HG03066 (cell line): ENCODE results near the gene ACTG2.
"Not testable (repeated sequence)": the region's sequence is repeated elsewhere in the genome, so short reads cannot be mapped to it uniquely, and the experiment has no call there.

Experiments used
- ATAC-seq: cut with Tn5 transposase; IDR thresholded peaks from one replicate; pipeline ENCODE4 v1.9.1; 2021; ENCODE audit warnings: low read depth; ENCODE audit not compliant: unreplicated experiment

Gene ACTG2

DNA sequence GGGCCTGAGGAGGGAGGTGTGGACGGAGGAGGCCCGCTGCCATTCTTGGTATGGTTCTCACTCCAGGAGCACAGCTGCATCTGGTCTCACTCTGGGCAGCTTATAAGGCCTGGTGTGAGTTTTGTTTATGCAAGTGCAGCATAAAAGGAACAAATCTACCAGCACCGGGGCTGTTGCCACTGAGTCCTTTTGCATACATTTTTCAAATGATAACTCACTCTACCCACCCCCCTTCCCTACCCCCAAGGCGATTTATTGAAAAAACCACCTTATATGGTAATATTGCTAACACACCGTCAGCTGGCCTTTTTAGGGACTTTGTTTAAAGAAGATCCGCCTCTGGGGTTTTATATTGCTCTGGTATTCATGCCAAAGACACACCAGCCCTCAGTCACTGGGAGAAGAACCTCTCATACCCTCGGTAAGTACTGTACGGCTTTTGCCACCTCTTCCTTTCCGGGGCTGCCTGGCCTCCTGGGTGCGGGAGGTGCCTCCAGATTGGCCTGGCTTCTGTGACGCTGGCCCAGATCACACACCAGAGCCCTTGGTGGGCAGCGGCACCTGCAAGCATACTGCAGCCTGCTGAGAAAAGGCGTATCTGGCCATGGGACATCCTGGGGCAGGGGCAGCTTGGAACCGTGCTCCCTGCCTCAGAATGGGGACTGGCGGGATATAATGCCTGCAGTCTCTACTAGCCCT, at the start of gene ACTG2:
Gene ACTG2 (plus strand): TSS at position 378 of the 699 bp plus-strand sequence. CDS start 8,304 bp downstream, outside the sequence.
- ATAC-seq = no peak

- no peak for ATAC-seq
Observed at GRCh38 chr2:73844087-73844486, 48.7 kb upstream of the ACTG2 start.

DNA sequence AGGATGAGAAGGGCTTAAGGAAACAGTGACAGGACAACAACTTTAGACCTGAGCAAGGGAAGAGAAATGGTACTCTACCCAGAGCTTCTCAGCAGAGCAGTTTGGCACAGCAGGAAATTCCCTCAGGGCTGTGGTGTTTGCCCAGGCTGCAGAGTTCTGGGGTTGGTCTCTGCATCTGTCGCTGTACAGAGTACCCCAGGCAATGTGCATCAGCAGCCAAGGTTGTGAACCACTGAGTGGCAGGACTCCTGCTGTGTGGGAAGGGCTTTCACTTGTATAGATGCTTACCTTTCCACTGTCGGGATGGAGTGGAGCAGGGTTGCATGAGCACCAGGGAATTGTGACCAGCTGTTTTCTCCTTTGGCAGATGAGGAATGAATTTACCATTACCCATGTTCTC, 42.8 kb upstream of the ACTG2 start:
- no peak for ATAC-seq

DNA sequence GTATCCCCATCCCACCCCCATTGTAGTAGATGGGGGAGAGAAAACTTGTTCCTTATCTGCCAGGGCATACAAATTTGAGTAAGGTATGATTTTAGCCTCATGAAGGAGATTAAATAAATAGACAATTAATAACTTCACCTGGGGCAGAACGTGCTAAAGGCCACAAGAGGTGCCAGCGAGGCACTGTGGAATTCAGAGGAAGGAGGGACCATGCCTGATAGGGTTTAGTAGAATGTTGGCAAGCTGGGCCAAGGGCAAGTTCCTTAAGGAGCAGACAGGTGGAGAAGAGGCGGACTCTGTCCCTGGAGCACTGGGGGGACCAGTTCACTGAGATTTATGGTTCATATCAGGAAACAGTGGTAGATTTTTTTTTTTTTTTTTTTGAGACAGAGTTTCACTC, 41.5 kb upstream of the ACTG2 start:
- no peak for ATAC-seq

DNA sequence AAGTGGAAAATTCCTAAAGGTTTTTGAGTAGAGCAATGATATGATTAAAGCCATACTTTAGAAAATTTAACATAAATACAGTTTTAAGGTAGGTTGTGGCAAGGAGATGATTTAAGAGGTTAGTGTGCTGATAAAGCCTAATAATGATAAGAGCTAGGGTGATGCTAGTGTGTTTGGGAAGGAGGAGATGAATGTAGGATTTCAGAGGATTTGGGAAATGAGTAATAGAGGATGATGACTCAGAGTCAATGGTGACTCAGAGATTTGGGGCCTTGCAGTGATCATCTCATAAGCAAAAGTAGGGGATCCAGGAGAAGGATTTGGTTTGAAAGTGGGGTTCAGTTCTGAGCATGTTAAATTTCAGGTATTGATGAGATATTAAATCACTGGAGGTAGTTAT, 40.8 kb upstream of the ACTG2 start:
- no peak for ATAC-seq

DNA sequence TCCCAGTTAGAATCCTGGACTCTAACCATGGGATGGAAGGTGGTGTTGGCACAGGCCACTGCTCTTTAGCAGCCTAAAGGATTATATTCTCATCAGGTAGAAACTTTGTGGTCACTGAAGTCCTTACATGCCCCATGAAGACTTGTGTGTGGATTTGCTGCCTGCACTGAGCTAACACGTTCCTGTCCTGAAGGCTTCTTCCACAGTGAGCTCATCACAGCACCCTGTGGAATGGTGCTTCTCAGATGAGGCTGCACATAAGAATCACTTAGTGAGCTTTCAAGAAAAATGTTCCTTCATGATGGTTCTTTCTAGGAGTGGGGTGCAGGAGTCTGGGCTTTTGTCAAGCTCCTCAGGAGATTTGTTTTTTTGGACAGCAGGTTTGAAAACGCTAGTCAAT, 37.3 kb upstream of the ACTG2 start:
- ATAC-seq = no peak

DNA sequence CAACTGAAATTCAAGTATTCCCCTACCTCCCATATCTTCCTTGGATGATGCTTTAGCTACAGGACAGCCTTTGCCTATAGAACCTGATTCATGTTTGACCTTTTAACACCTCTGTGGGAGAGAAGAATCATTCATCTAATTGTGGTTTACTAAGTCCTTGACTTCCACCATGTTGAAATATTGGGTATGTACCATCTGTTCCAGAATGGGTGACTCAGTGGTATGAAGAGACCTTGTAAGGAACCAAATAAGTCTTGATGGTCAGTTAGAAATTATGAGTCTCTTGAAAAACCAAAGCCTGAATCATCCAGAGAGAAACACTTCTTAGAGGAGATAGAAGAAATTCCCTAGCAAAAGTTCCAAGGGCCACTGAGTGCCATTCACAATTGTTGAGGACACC, 36.6 kb upstream of the ACTG2 start:
- ATAC-seq = no peak

DNA sequence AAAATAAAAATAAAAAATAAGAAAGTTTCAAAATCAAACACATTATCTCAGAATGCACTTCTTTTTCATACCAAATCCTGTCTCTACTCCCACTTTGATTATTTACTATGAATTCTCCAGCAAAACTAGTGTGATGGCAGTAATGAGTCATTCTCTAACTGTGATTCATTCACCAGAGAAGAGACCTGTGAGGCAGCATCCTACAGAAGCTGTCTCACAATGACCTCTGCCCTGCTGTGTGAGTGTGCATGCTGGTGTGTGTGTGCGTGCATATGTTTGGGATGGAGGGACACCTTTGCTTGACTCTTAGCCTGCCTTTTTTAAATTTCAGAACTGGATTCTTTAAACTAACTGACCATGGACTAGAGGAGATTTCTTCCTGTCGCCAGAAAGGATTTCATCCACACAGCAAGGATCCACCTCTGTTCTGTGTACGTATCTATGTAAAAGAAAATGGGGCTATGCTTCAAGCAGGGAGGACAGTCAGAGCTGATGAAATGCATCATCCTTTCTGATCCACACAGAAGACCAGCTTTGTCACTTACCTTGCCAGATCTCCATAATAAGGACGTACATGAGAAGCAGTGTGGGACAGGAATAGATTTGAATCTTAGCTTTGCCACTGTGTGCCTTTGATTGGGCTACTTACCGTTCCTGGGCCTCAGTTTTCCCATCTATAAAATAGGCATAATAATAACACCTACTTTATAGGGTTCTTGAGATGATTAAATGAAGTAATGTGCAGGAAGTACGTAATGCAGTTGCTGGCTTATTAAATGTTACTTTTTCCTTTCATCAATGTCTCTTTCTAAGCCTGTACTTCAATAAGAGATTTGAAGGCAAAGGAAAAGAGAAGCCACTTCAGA, 32.9 kb upstream of the ACTG2 start:
- no peak for ATAC-seq

DNA sequence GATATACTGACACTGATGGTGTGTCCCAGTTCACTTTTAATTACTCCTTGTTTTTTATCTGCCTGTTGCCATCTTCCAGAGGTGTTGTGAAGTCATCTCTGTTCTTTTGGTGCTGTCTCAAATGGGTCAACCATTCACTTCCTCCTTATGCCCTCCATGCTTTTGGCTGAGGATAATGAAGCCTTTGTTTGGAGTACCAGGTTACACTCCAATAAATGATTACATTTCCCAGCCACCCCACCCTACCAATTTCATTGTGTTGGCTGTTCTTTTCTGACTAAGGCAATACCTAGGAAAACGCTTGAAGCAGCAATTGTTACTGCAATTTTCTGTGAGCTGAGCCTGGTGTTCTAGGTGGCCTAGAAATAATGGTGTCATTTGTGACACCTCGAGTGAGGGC, 29.8 kb upstream of the ACTG2 start:
- ATAC-seq = no peak

DNA sequence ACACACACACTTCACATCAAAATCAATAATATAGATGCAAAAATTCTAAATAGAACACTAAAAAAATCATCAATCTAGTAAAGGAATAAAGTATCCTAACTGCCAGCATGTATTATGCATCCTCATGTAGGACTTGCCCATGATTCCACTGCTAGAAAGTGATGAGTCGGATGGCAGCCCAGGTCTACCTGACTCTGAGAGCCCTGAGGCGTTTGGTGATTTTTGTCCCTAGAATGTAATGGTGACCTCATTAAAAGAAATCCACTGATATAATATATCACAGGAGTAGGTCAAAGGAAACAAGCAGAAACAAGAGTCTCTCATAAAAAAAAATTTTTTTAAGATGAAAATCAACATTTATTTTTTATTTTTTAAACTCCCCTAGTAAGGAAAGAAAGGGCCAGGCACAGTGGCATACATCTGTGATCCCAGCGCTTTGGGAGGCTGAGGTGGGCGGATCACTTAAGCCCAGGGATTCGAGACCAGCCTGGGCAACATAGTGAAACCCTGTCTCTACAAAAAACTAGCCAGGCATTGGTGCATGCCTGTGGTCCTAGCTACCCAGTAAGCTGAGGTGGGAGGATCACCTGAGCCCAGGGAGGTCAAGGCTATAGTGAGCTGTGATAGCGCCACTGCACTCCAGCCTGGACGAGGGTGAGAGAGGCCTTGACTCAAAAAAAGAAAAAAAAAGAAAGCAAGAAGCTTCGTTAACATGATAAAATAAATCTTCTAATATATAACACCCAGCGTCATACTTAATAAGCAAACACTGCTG, 24.4 kb upstream of the ACTG2 start:
- ATAC-seq = no peak

DNA sequence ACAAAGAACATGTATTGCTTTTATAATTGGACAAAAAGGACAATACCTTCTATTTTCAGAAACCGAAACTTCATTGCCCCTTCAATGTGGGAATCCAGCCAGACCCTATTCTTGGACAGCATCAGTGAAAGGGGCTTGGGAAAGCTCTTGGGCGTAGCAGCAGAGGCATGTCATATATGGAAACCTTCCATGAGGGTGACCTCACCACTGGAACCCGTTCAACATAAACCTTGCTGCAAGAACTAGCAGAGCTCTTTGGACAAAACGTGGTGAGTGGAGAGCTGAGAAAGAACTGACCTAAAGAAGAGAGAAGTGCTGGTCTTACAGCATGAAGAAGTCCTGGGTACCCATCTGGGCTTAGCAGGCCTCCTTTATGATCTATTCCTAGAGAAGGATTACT, 22.7 kb upstream of the ACTG2 start:
- no peak for ATAC-seq

DNA sequence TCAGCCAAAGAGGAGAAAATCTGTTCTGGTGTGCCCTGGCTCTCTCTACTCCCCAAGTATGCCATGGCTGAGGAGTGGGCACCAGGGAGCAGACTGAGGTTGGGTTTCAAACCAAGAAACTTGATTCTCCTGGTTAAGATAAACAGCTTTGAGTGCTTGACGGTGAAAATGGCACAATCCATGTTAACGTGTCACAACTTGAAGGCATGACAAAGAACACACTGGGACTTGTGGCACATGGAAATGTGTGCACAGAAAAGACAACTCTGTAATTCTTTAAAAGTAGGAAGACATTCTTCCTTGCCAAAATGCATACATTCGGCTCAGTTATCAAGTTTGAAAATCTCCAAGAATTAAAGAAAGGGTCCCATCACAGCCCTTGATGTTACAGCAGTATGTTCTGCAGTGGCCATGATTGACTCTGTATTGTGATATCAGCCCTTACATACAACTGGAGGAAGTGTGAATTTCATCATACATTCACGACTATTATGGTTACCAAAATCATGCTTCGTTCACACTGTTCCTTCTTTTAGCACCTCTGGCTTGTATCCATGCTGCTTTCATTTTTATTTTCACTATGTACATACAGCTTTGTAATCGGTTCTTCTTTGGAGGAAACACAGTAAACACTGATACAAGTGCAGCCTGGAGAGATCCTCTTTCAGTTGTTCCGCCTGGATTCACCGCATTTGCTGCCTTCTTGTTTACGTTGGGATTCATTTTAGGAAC, 15.6 kb upstream of the ACTG2 start:
- no peak for ATAC-seq

GRCh38 chr2:73877984-73878383, 14.8 kb upstream of the ACTG2 start:
- ATAC-seq = not testable (repeated sequence)

- ATAC-seq = no peak
Observed at GRCh38 chr2:73885406-73885805, 7.4 kb upstream of the ACTG2 start.

GRCh38 chr2:73886357-73886756, 6.5 kb upstream of the ACTG2 start:
- no peak for ATAC-seq

DNA sequence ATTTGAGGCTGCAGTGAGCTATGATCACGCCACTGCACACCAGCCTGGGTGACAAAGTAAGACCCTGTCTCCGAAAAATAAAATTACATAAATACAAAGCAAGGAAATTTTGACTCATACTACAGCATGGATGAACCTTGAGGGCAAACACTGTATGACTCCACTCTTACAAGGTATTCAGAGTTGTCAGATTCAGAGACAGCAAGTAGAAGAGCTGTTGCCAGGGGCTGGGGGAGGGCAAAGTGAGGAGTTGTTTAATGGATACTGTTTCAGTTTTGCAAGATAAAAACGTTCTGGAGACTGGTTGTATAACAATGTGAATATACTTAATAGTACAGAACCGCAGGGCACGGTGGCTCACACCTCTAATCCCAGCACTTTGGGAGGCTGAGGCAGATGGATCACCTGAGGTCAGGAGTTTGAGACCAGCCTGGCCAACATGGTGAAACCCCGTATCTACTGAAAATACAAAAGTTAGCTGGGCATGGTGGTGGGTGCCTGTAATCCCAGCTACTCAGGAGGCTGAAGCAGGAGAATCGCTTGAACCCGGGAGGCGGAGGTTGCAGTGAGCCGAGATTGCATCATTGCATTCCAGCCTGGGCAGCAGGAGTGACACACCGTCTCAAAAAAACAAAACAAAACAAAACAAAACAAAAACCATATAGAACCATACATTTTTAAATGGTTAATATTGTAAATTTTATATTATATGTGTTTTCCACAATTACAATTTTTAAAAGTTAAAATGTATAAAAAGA, 5.0 kb upstream of the ACTG2 start:
- ATAC-seq = not testable (repeated sequence)

- no peak for ATAC-seq
Observed at GRCh38 chr2:73888388-73888787, 4.4 kb upstream of the ACTG2 start.

- no peak for ATAC-seq
Observed at GRCh38 chr2:73889206-73889605, 3.6 kb upstream of the ACTG2 start.

- no peak for ATAC-seq
Observed at GRCh38 chr2:73890301-73891092, 2.3 kb upstream of the ACTG2 start.
